Lung (tissue), 12 donors: ENCODE data around the gene UBE2E1. TPM values are rescaled to one million over a fixed set of nuclear protein-coding genes. Genes with fewer than 3 reads are reported as not detected.
"Not testable (repeated sequence)": the region's sequence is repeated elsewhere in the genome, so short reads cannot be mapped to it uniquely, and the experiment has no call there.

Experiments used
- ATAC-seq: fragments of 200-7000 bp; cut with Tn5 transposase; one replicate; pipeline ENCODE4 v1.9.1; 2020; ENCODE audit warnings: moderate number of reproducible peaks; ENCODE audit not compliant: insufficient read depth, low FRiP score
- DNase-seq, 3 donors: peaks; one replicate each; pipeline ENCODE4 v3.0.0-alpha.2; 2013 to 2017
- H3K27ac ChIP-seq, 2 donors: one replicate each; pipeline ENCODE4 v1.5.1; 2013; ENCODE audit warnings: mild to moderate bottlenecking in 2 of 2, moderate library complexity in 2 of 2, control low read depth in 1 of 2, inconsistent platforms in 1 of 2, low read depth in 1 of 2, low read length in 1 of 2
- H3K27me3 ChIP-seq, 3 donors: one replicate each; pipeline ENCODE4 v1.5.1; 2013; ENCODE audit warnings: low read length in 2 of 3; ENCODE audit not compliant: control insufficient read depth in 3 of 3, insufficient read depth in 3 of 3
- H3K36me3 ChIP-seq, 4 donors: one replicate each; pipeline ENCODE4 v1.5.1; 2013; ENCODE audit warnings: low read length in 4 of 4, mild to moderate bottlenecking in 1 of 4, moderate library complexity in 1 of 4; ENCODE audit not compliant: control insufficient read depth in 4 of 4, insufficient read depth in 4 of 4
- H3K4me1 ChIP-seq, 5 donors: one replicate each; pipeline ENCODE4 v1.5.1; 2013; ENCODE audit warnings: low read length in 5 of 5, mild to moderate bottlenecking in 2 of 5, moderate library complexity in 1 of 5; ENCODE audit not compliant: control insufficient read depth in 5 of 5, insufficient read depth in 5 of 5
- H3K4me3 ChIP-seq: one replicate; pipeline ENCODE4 v1.5.1; 2013; ENCODE audit warnings: mild to moderate bottlenecking, control low read depth, moderate library complexity
- H3K9ac ChIP-seq, 2 donors: one replicate each; pipeline ENCODE4 v1.5.1; 2013; ENCODE audit warnings: low read length in 2 of 2, control low read depth in 1 of 2; ENCODE audit not compliant: insufficient read depth in 1 of 2
- H3K9me3 ChIP-seq, 4 donors: one replicate each; pipeline ENCODE4 v1.5.1; 2013; ENCODE audit warnings: low read length in 3 of 4, mild to moderate bottlenecking in 1 of 4, moderate library complexity in 1 of 4; ENCODE audit not compliant: control insufficient read depth in 4 of 4, insufficient read depth in 3 of 4
- CTCF ChIP-seq: IDR thresholded peaks from 2 replicates; pipeline ENCODE4 v1.5.1; 2012; ENCODE audit warnings: mild to moderate bottlenecking; ENCODE audit errors: control extremely low read depth, extremely low read depth
- WGBS, 2 donors: extraction: QIAGEN DNeasy Blood & Tissue Kit; methylation state at CpG; one replicate each; pipeline ENCODE4 v1.1.7; 2013; 5-methylcytosine and 5-hydroxymethylcytosine counted together
- polyA plus RNA-seq, 2 donors: library from polyadenylated mRNA; stranded (reverse); fragments of 200-250 nt; gene quantifications; one replicate each; pipeline ENCODE4 v1.2.1, GENCODE V29; 2013
- total RNA-seq, 2 donors: library from RNA; depleted of rRNA in 1 of 2; stranded (reverse); fragments of >200 nt in 1 of 2; gene quantifications; one replicate each; pipeline ENCODE4 v1.2.1, GENCODE V29; 2014 to 2021
- donor health status: control.
- donor health status: control.
- donor health status: Bipolar disorder and iron deficiency.
- donor health status: healthy.
- donor health status: DM: yes; HTN: yes; CAD: no.

Gene UBE2E1
- total and polyA plus RNA-seq, 4 donors = 74.1 to 156 (median 87.6) TPM

- TF ChIP-seq CTCF = no peak
- H3K27ac ChIP-seq = no peak overlapping the region
- H3K9ac ChIP-seq = no peak overlapping the region
- no peak for DNase-seq
- no peaks in the 10 kb centered on the region for H3K27me3 ChIP-seq
- 98 to 100% methylated on average over 2 of the region's 2 CpGs for WGBS, 2 donors
- H3K4me1 ChIP-seq = peaks cover 0 to 18% (median 9%) of the 10 kb centered on the region in 5 donors
- no peak for ATAC-seq
- no peaks in the 10 kb centered on the region for H3K9me3 ChIP-seq
- H3K4me3 ChIP-seq = no peak overlapping the region
- H3K36me3 ChIP-seq = peaks cover 1 to 9% (median 6%) of the 10 kb centered on the region in 4 donors
These were observed 105.6 kb downstream of the UBE2E1 start for GRCh38 chr3:23911397-23911796.

GRCh38 chr3:23912335-23912734 is 106.6 kb downstream of the UBE2E1 start:
- WGBS, 2 donors = 88 to 93% methylated on average over 3 of the region's 3 CpGs

GRCh38 chr3:23913182-23913581 is 107.4 kb downstream of the UBE2E1 start:
- Histone ChIP-seq H3K4me1 (peaks cover under 1 to 21% (median 10%) of the 10 kb centered on the region in 5 donors), H3K36me3 (peaks cover 1 to 17% (median 7%) of the 10 kb centered on the region in 4 donors), H3K9ac (no peak overlapping the region), H3K27me3 (no peaks in the 10 kb centered on the region), H3K4me3 (no peak overlapping the region), H3K9me3 (no peaks in the 10 kb centered on the region), H3K27ac (no peak overlapping the region)
- no peak for DNase-seq
- WGBS, 2 donors = 75 to 88% methylated on average over 1 of the region's 1 CpG
- no peak for TF ChIP-seq CTCF
- no peak for ATAC-seq

More at GRCh38 chr3:23912335-23912734, 106.6 kb downstream of the UBE2E1 start:
- not testable (repeated sequence) for H3K4me3 ChIP-seq, H3K27me3 ChIP-seq, H3K36me3 ChIP-seq, ATAC-seq, H3K9ac ChIP-seq, H3K27ac ChIP-seq, H3K9me3 ChIP-seq, DNase-seq
- H3K4me1 ChIP-seq = peaks cover 0 to 18% (median 9%) of the 10 kb centered on the region in 5 donors

- Histone ChIP-seq H3K4me3 (no peak overlapping the region), H3K9ac (no peak overlapping the region), H3K4me1 (peaks cover 3 to 30% (median 10%) of the 10 kb centered on the region in 5 donors), H3K27ac (no peak overlapping the region), H3K36me3 (peaks cover 3 to 21% (median 12%) of the 10 kb centered on the region in 4 donors), H3K27me3 (no peaks in the 10 kb centered on the region), H3K9me3 (no peaks in the 10 kb centered on the region)
- WGBS, 2 donors = 74 to 86% methylated on average over 3 of the region's 3 CpGs
- no peak for TF ChIP-seq CTCF
- no peak for ATAC-seq
- no peak for DNase-seq
These were observed 108.4 kb downstream of the UBE2E1 start for GRCh38 chr3:23913873-23914743.
